ENCODE results near the gene AKNA.

The AKNA gene

DNA sequence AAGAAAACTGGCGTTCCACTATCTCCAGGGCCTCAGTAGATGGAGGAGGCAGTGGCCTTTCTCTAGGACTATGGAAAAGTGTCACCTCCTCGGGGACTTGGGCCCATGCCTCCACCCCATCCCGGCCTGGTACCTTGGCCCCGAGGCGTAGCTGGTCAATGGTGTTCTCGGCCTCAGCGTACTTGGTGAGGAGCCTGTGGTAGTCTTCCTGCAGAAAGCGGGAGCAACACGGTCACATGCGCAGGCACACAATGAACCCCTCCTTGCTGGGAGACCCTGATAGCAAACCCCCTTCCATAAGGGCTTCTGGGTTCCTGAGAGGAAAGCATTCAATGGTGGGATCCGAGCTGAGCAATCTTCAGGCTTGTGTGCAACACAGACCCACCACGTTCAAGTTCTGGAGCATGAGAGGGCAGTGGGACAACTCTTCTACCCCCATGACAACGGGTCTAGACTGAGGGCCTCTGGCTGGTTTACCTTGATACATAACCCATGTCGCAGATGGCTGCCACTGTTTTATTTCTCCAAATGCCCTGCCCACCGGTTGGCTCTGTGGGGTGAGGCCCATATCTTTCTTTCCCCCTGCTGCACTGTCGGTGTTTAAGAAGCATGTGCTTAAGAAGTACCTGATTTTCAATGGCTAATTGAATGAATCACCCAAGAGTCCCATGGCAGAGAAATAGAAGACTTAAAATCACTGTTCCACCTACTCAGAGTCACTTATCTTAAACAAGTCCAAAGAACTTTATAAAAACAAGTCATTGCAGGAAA lies 13.6 kb downstream of the AKNA start:
- DNase-seq = no peak

DNA sequence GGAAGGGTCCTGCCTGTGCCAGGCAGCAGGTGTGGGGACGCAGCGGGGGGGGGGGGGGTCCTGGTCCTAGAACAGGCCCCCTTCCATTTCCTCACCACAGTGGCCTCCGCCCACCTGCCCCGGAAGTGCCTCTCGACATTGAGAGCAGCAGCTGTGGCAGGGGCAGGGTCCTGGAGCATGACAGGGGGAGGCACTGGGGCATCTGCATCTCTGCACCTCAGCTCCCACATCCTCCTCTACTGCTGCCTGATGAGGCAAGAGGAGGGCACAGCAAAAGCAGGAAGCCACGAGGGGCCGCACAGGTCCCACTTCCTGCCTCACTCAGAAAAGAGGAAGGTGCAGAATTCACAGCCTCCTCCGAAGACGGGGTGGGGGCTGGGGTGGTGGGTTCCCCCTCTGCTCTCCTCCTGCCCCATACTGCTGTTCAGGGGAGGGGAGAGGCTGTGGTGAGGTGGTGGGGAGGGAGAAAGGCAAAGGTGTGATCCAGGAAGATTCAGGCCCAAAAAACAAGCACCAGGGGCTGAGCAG lies 14.8 kb downstream of the AKNA start:
- DNase-seq = peak; percentile 98

DNA sequence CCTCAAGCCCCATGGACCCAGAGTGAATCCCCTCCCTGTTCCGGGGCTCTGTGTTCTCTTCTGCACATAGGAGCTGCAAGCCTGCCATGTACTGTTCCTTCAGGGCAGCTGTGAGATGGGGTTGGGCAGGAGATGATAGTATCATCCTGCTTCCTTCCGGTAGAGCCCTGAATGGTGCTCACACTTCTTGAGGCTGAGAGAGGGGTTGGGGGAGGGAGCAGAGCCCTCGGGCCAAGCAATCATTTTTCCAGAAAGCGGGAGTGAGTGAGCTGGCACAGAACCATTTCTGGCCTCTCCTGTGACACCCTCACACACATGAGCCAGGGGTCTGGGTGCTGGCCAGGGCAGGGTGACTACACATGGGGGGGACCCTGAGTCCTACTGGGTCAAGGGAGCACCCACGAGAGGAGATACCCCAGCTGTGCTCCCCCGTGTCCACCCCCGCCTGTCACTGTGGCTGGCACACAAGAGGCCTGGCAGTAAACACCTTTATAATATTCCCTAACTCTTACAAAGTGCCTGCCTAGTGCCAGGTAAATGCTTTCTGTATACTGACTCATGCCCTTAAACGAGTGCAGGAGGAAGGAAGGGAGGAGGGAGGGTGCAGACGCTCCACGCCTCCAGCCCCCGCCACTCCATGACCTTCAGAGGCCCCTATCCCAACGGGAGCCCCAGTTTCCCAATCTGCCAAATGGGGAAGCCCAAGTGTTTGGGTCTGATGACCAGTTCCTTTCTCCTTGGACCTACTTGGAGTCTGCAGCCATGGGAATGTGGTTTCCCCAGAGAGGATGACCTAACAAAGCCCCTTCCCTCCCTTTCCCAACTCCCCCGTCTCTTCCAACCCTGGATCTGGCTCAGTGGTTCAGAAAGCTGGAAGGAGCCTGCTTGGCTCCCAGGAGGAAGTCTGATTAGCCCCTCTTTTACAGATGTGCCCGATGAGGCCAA lies 15.5 kb downstream of the AKNA start:
- peak; percentile 50 for DNase-seq

DNA sequence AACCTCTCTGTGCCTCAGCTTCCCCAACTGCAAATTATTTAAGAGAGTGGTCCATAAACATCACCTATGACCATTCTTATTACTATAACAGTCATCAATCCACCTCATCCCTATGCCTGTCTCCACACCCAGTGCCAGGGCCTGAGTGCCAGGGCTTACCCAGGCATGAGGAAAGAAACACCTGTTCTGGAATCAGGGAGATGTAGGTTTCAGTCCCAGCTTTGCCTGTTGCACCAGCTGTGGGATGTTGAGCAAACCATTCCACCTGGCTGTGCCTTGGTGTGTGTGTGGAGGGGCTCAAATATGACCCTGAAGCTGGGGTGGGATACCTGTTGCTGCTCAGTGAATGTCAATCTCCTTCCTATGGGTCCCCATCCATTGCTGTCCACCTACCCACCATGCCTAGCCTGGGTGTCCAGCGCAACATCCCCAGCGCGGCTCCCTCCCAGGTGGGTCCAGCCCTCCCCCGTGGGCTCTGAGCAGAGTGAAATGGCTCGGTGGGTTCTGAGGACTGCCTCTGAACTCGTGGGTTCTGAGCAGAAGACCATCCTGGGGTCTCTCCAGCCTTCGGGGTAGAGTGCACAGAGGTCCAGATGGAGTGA lies 16.3 kb downstream of the AKNA start:
- DNase-seq = no peak

DNA sequence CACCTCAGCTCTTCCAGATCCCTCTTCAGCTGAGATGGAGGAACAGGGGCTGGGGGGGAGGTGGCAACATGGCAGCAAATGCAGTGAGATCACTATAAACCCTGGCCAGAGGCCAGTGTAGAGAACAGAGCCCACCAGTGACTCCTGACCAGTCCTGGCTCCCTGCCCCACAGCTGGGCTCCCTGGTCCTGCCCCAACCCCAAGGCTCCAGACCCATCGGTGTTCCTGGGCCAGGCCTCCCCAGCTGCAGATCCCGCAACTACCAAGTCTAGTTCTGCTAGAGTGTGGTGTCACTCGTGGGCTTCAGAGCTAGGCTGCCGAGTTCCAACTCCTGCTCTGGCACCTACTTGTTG lies 16.8 kb downstream of the AKNA start:
- DNase-seq = no peak

DNA sequence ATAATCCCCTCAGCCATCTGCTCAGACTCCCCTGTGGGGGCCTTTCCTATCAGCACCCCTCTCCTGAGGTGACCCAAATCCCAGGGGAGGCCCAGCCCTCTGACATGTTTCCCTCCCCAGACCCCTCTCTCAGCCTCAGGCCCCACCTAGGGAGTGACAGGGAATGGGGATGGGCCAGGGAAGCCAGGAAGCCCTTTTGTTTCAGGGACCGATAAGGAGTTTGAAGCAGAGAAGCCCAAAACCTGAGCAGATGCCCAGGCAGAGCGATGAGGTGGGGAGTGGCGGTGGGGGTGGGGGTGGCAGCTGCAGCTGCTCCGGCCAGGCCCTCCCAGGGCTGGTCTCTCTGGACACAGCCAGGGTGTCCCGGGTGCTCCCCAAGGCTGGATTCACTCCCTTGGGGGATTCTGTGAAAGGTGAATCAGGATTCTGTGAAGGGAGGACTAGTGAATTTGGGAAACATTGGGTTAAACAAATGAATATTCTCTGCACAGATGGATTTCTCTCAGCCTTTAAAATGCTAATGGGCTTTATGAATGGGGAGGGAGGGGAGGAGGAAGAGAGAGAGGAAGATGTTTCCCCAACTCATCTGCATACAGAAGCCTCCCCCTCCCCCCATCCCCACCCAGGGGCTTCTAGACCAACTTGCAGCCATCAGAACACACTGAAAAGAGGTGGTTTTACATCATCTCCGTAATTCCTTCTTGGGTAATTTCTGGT lies 17.4 kb downstream of the AKNA start:
- no peak for DNase-seq

DNA sequence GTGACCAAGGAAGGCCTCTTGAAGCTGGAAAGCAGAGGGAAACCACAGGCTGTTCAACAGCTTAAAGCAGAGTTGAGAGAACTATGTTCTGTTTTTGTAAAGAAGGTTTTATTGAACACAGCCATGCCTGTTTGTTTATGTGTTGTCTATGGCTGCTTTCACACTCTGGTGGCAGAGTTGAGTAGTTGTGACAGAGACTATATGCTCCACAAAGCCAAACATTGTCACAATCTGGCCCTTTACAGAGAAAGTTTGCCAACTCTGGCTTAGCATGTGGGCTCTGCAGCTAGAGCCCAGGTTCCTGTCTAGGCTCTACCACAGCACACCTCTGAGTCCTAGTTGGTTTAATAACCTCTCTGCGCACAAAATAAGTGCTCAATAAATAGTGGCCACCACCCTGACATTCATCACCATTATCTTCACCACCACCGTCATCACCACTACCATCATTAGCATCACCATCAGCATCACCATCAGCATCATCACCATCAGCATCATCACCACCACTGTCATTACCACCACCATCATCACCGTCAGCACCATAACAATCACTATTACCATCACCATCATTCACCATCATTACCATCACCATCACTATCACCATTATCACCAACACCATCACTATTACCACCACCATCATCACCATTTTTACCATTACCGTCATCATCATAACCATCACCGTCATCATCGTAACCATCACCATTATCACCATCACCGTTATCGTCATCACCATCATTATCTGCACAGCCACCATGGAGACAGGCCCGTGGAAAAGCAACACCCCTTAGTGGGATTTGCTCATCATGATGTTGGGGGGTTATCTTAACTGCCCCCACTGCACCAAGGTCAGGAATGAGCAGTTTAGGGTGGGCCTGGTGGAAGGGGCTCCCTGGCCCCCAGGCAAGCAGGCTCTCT lies 18.3 kb downstream of the AKNA start:
- no peak for DNase-seq

DNA sequence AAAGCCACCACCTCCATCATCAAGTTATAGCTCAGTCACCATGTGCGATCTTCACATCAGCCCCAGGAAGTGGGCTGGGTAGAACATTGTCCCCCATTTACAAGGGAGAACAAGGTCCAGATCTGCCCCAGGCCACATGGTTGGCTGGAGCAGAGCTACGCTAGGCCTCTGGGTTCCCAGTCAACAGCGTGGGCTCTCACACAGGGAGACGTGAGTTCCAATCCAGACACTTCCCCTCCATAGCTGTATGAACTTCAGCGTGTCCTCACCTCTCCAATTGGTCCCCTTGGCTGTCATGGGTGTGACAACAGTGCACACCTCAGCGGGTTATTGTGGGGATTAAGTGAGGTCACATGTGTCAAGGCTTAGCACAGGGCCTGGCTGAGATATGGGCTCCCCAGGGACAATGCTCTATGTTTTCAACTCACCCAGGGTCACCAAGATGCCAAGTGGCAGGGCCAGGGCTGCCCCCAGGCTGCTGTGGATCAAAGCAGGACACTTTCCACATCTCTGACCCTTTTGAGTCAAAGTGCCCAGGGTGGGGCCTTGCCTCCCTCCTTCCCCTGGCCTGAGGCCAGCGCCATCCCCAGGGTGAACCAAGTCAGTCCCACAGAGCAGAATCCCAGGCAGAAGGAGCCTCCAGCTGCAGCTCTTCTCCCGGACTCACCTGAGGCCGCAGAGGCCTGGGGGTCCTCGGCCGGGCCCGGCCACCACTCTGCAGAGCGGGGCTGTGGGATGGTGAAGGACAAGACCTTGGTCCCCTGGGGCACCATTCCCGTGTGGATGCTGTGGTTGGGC lies 19.8 kb downstream of the AKNA start:
- DNase-seq = no peak

DNA sequence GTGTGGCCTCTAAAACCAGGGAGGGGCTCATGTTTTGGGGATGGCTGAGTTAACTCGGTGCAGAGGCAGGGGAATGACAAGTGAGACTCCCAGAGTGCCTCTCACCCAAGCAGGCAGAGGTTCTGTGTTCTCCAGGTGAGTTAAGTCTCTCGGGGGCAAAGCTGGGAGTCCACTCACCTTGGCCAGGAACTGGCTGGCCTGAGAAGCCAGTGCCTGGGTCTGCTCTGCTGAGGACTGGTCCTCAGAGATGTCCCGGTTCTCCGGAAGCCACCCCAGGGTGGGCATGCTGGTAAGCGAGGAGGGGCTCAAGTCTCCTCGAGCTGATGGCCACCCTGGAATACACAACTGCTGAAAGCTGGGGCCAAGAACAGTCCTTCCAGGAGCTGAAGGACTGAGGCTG lies 20.4 kb downstream of the AKNA start:
- no peak for DNase-seq

DNA sequence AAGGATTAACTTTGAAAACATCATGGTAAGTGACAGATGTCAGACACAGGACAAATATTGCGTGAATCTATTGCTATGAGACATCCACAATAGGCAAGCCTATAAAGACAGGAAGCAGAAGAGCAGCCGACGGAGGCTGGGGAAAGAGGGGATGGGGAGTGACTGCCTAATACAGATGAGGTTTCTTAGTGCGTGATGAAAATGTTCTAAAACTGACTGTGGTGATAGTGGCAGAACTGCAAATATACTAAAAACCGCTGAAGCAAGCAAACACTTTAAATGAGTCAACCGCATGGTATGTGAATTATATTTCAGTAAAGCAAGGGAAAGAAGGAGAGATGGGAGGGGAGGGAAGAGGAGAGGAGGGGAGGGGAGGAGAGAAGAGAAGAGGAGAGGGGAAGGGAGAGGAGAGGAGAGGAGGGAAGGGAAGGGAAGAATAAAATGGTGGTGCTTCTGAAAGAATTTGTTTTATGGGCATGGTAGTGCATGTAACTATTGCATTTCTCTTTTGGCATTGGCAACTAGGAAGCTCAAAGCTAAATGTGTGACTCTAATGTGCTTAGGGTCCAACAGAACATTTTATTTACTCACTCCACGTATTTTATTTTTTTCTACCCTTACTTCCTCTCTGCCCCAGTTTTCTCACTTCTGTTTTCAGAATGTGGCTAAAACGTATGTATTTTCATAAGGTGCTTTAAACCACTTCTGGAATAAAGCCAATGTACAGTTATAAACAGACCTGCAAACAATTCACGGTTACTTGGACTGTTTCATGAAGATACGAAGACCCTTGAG lies 21.3 kb downstream of the AKNA start:
- peak; percentile 93 for DNase-seq

DNA sequence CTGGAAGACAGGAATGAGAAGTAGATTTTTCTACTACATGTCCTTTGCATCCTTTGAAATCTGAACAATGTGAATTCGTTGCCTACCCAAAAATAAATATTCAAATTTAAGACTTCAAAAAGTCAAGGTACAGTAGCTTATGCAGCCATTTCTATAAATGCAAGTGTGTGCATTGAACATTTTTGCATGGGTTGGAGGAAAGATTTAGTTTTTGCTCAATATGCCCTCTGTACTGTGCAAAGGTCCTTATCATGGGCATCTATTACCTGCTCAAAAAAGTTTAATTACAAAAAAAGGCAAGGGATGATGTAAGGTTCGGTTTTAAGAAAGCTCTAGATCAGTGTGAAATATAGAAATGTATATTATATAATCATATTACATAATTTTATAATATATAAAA lies 22.6 kb downstream of the AKNA start:
- DNase-seq = no peak

DNA sequence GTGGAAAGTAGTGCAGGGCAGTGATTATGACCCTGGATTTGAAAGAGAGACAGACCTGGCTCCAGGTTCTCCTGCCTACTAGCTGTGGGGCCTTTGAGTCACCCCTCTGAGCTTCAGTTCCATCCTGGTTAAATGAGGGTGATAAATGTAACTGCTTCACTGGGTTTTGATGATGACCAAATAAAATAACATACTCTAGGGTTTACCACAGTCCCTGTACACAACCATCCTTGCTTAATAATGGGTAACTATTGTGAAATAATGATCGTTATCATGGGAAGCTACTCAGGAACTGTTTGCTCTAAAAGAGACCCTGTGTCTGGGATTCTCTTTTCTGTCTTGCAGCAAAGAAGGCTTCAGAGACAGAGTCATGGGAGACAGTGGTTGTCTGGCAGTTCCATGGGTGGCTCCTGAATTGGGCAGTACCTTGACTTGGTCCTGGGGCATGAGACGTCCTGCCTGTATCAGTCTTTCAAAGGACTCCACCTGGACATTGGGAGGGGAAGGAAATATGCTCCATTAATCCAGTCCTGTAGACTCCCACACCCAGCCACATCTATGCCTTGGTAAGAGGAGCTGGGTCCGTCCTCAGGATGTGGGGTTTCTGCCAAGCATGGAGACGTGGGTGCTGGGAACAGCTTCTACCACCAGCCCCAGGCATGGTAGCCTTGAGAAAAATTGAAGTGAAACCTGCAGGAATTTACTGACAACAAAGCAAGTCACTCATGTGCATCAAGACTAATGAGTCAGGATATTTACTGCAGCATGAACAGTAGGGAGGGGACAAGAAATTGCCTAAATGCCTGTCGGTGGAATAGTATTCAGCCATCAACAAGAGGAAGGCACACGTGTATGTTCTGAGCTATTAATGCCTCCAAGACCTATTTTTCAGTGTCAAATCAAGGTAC lies 23.4 kb downstream of the AKNA start:
- peak; percentile 94 for DNase-seq

DNA sequence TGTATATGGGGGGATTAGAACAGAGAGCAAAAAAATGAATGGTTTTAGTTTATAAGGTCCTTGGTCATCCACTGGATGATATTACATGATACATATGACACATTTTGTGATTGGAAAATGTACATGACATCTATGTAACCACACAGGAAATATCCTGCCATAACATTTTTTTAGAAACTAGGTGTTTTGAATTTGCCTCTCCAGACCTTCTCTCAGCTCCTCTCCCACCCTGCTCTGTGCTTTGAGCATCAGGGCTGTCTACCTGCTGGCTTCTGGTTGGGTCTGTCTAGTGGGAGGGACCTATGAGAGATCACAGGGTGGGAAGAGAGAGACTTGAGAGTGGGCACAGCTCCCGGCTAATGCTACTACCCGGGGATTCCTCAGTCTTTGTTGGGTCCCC lies 24.4 kb downstream of the AKNA start:
- DNase-seq = no peak

DNA sequence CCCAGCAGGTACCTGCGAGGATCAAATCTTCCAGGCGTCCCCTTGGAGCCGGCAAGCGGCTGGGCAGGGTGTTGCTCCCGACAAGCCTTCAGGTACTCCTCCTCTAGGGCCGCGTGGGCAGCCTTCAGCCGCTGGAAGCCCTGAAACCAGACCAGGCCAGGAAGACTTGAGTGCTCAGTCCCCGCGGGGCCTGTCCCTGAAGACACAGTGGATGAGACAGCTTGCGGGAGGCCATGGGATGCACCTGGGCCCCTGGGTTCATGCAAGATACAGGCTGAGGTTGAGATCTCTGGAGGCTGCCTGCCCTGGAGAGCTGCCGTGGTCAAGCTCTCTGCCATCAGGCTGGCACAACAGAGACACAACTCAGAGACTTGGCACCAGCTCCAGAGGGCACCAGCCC lies 25.4 kb downstream of the AKNA start:
- DNase-seq = no peak

DNA sequence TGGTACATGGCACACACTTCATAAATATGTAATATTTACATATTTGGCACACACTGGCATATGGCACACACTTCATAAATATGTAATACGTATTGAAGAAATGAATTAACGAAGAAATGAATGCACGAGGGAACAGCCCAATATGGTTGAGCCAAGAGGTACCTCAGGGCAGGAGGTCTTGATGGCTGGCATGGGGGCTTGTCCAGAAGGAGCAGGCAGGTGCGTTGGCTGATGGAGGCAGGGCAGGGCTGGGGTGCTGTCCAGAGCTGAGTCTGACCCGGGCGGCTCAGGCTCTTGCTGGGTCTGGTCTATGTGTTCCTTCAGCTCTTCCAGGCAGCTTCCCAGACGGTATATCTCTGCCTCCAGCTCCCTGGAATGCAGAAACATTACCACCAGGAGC lies 26.2 kb downstream of the AKNA start:
- no peak for DNase-seq

DNA sequence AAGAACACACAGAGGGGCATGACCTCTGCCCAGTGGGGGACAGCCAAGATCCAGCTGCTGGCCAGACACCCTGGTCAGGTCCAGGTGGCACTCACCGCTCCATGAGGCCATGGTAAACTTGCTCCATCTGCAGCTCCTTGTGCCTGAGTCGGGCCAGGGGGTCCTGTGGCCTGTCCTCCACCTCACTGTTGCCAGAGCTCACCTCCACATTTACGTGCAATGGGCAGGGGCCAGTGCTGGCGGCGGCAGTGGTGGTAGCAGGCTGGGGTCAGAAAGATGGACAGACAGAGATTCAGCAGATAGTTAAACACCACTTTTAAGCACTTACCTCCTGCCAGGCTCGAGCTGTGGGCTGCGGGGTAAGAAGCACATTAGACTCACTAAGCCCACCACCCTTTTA lies 28.0 kb downstream of the AKNA start:
- no peak for DNase-seq

DNA sequence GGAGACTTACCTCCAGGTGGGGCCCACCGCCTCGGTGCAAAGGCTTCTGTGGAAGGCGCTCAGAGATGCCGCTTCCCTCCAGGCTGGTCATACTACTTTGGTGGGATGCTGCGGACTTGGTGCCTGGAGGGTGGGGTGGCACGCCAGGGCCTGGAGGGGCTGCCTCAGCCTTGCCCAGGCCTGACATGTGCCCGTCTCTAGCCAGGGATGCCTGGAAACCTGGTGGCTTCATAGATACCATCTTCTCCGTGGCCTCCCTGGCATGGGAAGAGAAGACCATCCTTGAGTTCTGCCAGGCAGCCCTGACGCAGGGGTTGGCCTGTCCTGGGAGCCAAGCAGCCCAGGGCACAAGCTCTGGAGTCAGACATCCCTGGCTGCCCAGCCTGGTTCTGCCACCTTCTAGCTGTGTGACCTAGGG lies 29.9 kb downstream of the AKNA start:
- DNase-seq = no peak

DNA sequence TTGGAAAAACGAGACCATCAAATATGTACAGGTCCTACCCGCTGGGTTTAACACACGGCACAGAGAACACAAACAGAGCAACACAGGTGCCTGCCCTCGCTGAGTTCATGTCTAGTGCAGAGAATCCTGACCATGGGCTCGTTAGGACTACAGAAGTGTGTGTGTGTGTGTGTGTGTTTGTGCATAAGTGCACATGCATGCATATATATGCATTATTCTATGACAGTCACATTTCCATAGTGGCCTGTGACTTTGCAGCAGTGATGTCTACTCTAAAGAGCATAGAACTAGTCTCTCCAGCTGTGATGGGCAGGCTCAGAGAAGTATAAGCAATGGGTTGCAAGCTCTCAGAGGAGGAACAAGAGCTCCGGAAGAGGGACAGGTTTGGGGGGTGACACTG lies 30.4 kb downstream of the AKNA start:
- no peak for DNase-seq

DNA sequence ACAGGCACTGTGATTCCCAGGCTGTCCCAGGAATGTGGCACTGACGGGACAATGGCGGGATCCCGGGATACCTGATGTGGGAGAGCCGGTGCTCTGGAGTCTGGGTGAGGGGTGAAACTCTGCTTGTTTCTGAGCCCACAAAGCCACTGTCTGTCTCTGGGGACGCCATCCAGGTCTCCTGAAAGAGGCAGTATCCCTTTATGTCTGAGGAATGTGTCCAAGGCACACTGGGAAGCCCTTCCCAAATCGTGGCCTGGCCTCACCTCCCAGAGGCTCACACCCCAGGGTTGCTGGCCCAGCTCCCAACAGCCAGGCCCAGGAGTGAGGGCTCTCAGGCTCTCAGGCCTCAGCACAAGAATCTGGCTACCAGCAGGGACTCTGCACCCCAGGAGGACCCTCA lies 31.0 kb downstream of the AKNA start:
- no peak for DNase-seq
